ENCODE results near the gene ZNF17. TPM values are rescaled to one million over a fixed set of nuclear protein-coding genes. Genes with fewer than 3 reads are reported as not detected.
A peak's percentile ranks its signal among the peaks of the same experiment; 100 is the strongest.

The ZNF17 gene
- total RNA-seq, 2 experiments from 2014 or later = 4.2 to 5.0 TPM

DNA sequence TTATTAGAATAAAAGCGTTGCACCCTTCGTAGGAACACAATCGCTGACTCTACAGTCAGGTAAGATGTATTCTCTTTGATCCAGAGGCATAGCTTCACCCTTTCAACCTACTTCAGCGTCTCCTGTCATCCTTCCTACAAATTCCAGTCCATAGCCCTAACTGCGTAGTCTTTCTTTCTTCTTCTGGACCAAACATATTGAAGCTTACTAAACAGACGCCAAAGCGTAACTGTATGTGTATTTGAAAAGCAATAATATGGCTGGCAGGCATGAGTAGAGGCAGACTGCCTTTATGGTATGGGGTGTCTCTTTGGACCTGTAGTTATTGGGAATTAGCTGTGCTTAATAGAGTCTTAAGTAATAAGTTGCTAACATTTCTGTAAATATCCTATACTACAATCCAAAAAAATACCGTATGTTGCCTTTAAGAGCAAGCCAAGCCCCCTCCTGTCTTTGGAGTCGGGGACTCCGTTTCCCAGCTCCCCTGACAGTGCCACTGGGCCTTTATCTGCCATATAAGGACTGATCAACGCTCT, 21.7 kb upstream of the ZNF17 start:
- Mint-ChIP-seq H3K9me3 (peaks cover 12% of the 10 kb centered on the region), H3K27ac (peak overlapping the region; percentile 94), H3K4me3 (peak overlapping the region; percentile 96), H3K27me3 (no peaks in the 10 kb centered on the region), H3K36me3 (peaks cover 35% of the 10 kb centered on the region), H3K4me1 (ENCODE audit: low read depth) (peaks cover 25% of the 10 kb centered on the region)
- intact Hi-C loops (cut with micrococcal nuclease) = loop anchor here (1.0 kb wide), 7 partner anchors 22 to 190 kb away; partner anchors contain the start of genes TRAPPC2B, ZNF17, ZNF304 and ZNF460
- DNase-seq = no peak
- POLR2A ChIA-PET = interaction anchor here (1.5 kb wide), 1 partner anchor 21 kb away, joined by 3 read pairs; no protein-coding TSS in a partner anchor
- CTCF ChIA-PET = no interaction called here

DNA sequence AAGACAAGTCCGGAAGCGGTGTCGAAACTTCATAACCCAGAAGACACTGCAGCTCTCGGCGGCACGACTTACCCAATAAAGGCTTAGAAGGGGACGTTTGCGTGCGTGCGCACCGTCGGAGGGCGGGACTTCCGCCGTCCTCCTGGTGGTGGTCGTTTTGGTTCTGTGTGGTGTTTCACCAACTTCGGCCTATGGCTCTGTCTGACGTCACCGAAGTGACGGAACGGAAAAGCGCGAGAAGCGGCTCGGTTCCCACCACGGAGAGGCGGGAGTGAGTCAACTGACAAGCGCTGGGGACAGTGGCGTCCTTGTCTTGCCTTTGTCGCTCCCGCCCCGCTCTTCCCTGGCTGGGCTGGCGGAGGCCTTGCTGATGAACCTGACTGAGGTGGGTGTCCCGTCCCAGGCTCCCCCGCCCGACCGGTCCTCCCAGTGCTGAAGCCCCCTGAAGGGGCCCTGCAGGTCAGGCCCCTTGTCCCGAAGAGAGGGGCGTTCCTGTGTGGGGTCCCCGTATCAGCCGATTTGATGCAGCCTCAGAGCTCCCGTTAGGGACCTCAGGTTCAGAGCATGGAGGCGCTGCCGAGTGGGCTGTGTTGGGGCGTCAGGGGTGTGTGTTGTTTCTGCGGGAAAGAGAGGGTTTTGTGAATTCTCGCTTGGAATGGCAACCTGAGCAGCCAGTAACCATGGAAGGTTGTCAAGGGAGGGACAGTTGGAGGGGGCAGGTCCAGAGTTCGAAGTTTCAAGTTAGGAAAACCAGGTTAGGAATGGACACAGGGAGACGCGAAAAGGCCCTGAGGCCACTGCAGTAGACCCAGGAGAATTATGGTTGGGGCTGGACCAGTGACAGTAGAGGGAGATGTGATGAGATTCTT, 21.0 kb upstream of the ZNF17 start, which contains the start of gene ZNF548:
Gene ZNF548 (plus strand): TSS at position 125 of the 869 bp plus-strand sequence. CDS start 246 bp downstream, at position 371.
- H3K4me1 Mint-ChIP-seq (ENCODE audit: low read depth) = peaks cover 25% of the 10 kb centered on the region
- H3K27me3 Mint-ChIP-seq = no peaks in the 10 kb centered on the region
- peaks cover 17% of the 10 kb centered on the region for H3K9me3 Mint-ChIP-seq
- peak within 1 kb of the TSS; percentile 94 for H3K27ac Mint-ChIP-seq
- DNase-seq = peak; percentile 97
- ChIA-PET CTCF (no interaction called here), POLR2A (interaction anchor here (1.5 kb wide), 1 partner anchor 20 kb away, joined by 3 read pairs; no protein-coding TSS in a partner anchor)
- H3K4me3 Mint-ChIP-seq = peak within 1 kb of the TSS; percentile 96
- peaks cover 42% of the 10 kb centered on the region for H3K36me3 Mint-ChIP-seq
- intact Hi-C loops (cut with micrococcal nuclease) = loop anchor here (1.0 kb wide), 7 partner anchors 21 to 189 kb away; partner anchors contain the start of genes TRAPPC2B, ZNF17, ZNF304 and ZNF460

DNA sequence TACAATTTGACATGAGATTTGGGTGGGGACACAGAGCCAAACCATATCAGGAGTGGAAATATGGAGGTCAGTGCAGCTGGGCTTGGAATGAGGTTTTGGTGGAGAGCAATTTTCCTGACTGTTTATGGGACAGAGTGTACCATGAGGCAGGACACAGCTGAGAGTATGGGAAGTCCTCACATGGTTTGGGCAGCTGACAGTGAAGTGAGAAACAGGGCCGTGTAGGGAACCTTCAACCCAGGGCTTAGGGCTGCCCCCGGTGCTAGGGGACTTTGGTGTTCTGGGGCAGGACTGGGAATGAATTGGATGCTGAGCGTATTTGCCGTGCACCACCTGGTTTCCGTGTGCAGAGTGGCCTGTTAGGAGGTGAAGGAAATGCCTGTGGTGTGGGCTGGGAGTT, 15.3 kb upstream of the ZNF17 start:
- peaks cover 78% of the 10 kb centered on the region for H3K36me3 Mint-ChIP-seq
- H3K27ac Mint-ChIP-seq = no peak overlapping the region
- peaks cover 9% of the 10 kb centered on the region for H3K4me1 Mint-ChIP-seq (ENCODE audit: low read depth)
- H3K9me3 Mint-ChIP-seq = peaks cover 58% of the 10 kb centered on the region
- intact Hi-C loops (cut with micrococcal nuclease) = no loop called here
- ChIA-PET POLR2A (no interaction called here), CTCF (no interaction called here)
- H3K4me3 Mint-ChIP-seq = no peak overlapping the region
- DNase-seq = no peak
- no peaks in the 10 kb centered on the region for H3K27me3 Mint-ChIP-seq

DNA sequence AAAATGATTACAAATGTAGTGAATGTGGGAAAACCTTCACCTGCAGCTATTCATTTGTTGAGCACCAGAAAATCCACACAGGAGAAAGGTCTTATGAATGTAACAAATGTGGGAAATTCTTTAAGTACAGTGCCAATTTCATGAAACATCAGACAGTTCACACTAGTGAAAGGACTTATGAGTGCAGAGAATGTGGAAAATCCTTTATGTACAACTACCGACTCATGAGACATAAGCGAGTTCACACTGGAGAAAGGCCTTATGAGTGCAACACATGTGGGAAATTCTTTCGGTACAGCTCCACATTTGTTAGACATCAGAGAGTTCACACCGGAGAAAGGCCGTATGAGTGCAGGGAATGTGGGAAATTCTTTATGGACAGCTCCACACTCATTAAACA, 12.1 kb upstream of the ZNF17 start:
- Mint-ChIP-seq H3K27me3 (no peaks in the 10 kb centered on the region), H3K9me3 (peaks cover 77% of the 10 kb centered on the region), H3K4me3 (no peak overlapping the region), H3K27ac (no peak overlapping the region), H3K36me3 (peaks cover 68% of the 10 kb centered on the region), H3K4me1 (ENCODE audit: low read depth) (peaks cover 4% of the 10 kb centered on the region)
- intact Hi-C loops (cut with micrococcal nuclease) = no loop called here
- POLR2A ChIA-PET = no interaction called here
- DNase-seq = no peak
- CTCF ChIA-PET = no interaction called here

DNA sequence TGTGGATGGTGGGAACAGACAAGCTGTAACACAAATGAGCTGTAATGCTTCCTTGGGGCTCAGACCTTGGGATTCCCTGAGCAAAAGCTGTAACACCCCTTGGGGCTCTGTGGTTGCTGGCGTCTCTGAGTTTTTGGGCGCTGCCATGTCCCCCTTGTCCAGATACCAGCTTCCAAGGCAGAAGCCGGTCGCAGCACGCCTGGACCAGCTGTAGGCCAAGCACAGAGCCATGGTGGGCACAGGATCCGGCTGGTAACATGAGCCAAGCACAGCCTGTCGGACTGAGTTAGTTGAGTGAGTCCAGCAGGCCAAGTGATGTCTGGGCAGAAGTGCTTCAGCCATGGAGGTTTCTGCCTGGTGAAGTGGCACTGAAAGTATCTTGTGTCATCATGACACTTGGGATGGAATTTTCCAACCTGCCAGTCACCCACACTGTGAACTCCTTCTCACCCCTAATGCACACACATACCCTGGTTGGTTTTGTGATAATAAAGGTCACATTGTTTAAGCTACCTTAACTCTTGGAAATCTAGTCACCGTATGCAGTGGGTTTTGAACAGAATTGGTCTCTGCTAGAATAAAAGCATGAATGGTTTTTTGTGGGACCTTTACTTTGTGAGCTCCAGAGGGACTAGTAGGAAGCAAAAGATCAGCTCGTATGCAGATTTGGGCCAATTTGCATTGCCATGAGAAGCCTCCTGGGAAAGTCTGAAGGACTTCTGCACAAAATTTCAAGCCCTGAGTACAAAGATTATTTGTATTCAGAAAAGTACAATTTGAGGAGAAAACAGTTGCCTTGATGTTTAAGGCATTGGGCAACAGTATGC, 7.0 kb upstream of the ZNF17 start:
- H3K36me3 Mint-ChIP-seq = peaks cover 19% of the 10 kb centered on the region
- DNase-seq = no peak
- no peak overlapping the region for H3K4me3 Mint-ChIP-seq
- no peak overlapping the region for H3K27ac Mint-ChIP-seq
- H3K4me1 Mint-ChIP-seq (ENCODE audit: low read depth) = peaks cover 2% of the 10 kb centered on the region
- intact Hi-C loops (cut with micrococcal nuclease) = loop anchor here (10.0 kb wide), 1 partner anchor 299 kb away; no protein-coding TSS in a partner anchor
- POLR2A ChIA-PET = no interaction called here
- H3K27me3 Mint-ChIP-seq = no peaks in the 10 kb centered on the region
- peaks cover 33% of the 10 kb centered on the region for H3K9me3 Mint-ChIP-seq
- CTCF ChIA-PET = no interaction called here

DNA sequence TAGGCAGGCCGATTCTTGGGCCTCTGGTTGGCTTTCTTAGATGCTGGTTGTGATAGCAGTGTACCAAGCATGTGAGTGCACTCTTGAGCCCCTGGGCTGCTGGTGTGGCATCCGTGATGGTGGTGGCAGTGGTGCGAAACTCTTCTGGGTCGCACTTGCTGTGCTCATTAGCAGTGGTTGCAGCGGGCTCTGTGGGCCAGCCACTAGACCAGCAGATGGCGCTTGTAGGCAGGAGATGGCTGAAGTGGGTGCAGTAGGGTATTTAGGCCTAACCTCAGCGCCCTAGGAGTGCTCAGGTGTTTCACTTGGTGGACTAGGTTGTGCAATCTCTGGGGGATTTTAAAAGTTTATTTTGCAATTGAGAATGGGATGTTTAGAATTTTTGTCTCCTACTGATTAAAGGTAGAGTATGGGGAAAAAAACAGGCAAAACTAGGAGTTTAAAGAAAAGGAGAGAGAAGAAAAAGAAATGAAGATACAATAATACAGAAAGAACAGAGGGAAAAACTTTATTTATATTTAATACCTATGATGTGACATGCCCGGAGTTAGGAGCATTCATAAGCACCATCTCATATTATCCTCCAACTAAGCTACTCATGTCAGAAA, 4.3 kb upstream of the ZNF17 start:
- H3K27me3 Mint-ChIP-seq = no peaks in the 10 kb centered on the region
- no peak overlapping the region for H3K27ac Mint-ChIP-seq
- H3K4me1 Mint-ChIP-seq (ENCODE audit: low read depth) = peaks cover 8% of the 10 kb centered on the region
- H3K36me3 Mint-ChIP-seq = peaks cover 3% of the 10 kb centered on the region
- no peak overlapping the region for H3K4me3 Mint-ChIP-seq
- peaks cover 14% of the 10 kb centered on the region for H3K9me3 Mint-ChIP-seq
- intact Hi-C loops (cut with micrococcal nuclease) = loop anchor here (1.0 to 10.0 kb wide), 3 partner anchors 274 to 749 kb away; partner anchors contain the start of gene ZNF551
- DNase-seq = peak; percentile 84
- CTCF ChIA-PET = interaction anchor here (0.7 to 0.8 kb wide), 2 partner anchors 21 to 264 kb away, joined by 3 read pairs; no protein-coding TSS in a partner anchor
- POLR2A ChIA-PET = no interaction called here

DNA sequence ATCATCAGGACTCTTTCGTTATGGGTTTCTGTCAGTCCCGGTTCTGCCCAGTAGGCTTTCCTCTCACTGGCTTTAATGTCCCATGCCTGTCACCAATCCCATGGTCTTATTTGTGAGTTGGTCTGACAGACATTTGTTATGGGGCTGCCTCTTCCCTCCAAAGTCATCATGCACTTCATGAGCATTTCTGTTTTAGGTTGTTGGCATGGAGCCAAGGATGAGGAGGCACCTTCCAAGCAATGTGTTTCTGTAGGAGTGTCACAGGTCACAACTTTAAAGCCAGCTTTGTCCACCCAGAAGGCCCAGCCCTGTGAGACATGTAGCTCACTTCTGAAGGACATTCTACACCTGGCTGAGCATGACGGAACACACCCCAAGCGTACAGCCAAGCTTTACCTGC, 8.5 kb downstream of the ZNF17 start:
- Mint-ChIP-seq H3K36me3 (peaks cover 78% of the 10 kb centered on the region), H3K4me3 (no peak overlapping the region), H3K4me1 (ENCODE audit: low read depth) (no peaks in the 10 kb centered on the region), H3K9me3 (peaks cover 76% of the 10 kb centered on the region), H3K27me3 (no peaks in the 10 kb centered on the region), H3K27ac (no peak overlapping the region)
- intact Hi-C loops (cut with micrococcal nuclease) = no loop called here
- DNase-seq = no peak
- CTCF ChIA-PET = no interaction called here
- POLR2A ChIA-PET = no interaction called here

DNA sequence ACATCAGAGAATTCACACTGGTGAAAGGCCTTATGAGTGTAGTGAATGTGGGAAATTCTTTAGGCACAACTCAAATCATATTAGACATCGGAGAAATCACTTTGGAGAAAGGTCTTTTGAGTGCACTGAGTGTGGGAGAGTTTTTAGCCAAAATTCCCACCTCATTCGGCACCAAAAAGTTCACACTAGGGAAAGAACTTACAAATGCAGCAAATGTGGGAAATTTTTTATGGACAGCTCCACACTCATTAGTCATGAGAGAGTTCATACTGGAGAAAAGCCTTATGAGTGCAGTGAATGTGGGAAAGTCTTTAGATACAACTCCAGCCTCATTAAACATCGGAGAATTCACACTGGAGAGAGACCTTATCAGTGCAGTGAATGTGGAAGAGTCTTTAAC, 10.1 kb downstream of the ZNF17 start:
- H3K27me3 Mint-ChIP-seq = no peaks in the 10 kb centered on the region
- ChIA-PET CTCF (no interaction called here), POLR2A (no interaction called here)
- H3K36me3 Mint-ChIP-seq = peaks cover 65% of the 10 kb centered on the region
- H3K4me1 Mint-ChIP-seq (ENCODE audit: low read depth) = no peaks in the 10 kb centered on the region
- intact Hi-C loops (cut with micrococcal nuclease) = no loop called here
- H3K27ac Mint-ChIP-seq = no peak overlapping the region
- H3K9me3 Mint-ChIP-seq = peaks cover 74% of the 10 kb centered on the region
- no peak overlapping the region for H3K4me3 Mint-ChIP-seq
- no peak for DNase-seq

DNA sequence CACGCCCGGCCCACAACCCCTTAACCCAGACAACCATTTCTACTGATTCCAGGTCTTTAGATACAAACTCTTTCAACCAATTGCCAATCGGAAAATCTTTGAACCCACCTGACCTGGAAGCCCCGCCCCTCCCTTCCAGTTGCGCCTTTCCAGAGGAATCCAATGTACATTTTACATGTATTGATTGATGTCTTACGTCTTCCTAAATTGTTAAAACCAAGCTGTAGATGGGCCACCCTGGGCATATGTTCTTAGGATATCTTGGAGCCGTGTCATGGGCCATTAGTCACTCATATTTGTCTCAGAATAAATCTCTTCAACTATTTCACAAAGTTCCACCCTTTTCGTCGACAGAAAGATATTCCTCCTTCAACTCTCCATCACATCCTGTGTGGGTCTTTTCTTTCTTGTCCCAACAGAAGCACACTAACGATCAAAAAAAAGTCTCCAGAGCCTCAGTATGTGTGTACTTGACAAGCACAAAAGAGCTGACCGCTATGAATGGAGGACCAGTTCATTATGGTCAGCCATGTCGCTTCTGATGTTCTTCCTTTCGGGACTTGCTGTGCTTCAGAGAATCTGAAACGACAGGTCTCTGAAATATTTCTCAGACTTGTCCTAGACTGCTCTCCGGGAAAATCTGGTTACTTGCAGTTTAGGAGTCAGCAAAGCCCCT, 23.6 kb downstream of the ZNF17 start:
- ChIA-PET CTCF (no interaction called here), POLR2A (interaction anchor here (1.0 to 1.1 kb wide), 2 partner anchors 23 to 243 kb away, joined by 3 read pairs; partner anchors contain the start of gene ZNF264)
- H3K9me3 Mint-ChIP-seq = peaks cover 17% of the 10 kb centered on the region
- intact Hi-C loops (cut with micrococcal nuclease) = loop anchor here (1.0 to 5.0 kb wide), 6 partner anchors 23 to 1122 kb away; partner anchors contain the start of genes ZNF17, ZNF548, ZNF549 and ZNF772
- H3K27me3 Mint-ChIP-seq = no peaks in the 10 kb centered on the region
- DNase-seq = no peak
- H3K4me3 Mint-ChIP-seq = peak overlapping the region; percentile 93
- H3K27ac Mint-ChIP-seq = peak overlapping the region; percentile 85
- H3K36me3 Mint-ChIP-seq = peaks cover 32% of the 10 kb centered on the region
- peaks cover 24% of the 10 kb centered on the region for H3K4me1 Mint-ChIP-seq (ENCODE audit: low read depth)

DNA sequence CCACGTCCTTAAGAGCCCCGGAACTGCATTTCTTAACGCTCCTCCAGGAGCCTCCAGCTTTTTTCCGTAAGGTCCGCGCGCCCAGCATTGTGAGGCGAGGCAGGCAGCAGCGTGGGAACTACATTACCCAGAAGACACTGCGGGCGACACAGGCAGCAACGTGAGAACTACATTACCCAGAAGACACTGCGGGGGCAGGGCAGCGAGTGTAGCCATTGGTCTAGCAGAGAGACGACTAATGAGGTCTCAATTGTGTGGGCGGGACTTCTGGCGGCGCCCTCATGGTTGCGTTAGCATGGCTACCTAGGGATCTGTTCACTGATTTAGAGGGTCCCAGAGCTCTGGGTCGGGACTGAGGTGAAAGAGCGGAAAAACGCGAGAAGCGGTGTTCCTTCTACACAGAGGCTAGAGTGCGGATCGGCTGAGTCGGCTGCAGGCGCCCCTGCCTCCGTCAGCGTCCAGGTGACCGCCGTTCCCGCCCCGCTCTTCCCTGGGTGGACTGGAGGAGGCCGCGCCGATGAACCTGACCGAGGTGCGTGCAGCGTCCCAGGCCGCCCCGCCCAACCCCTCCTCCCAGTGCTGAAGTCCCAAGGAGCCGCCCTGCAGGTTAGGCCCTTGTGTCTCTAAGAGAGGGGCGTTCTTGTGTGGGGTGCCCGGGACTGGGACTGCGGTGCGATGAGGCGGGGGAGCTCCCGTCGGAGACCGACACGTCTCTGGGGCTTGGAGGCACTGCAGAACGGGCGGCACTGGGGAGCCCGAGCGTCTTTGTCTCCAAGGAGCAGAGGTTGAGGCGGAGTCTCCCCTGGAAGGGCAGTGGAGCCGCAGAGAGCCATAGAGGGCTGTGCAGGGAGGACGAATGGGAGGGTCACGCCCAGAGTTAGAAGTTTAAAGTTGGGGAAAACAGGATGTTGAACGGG, 24.4 kb downstream of the ZNF17 start, which contains the start of gene ZNF749:
Gene ZNF749 (plus strand): TSS at position 264 of the 917 bp plus-strand sequence. CDS start 254 bp downstream, at position 518.
- H3K27ac Mint-ChIP-seq = peak within 1 kb of the TSS; percentile 85
- ChIA-PET CTCF (no interaction called here), POLR2A (interaction anchor here (0.5 to 1.1 kb wide), 3 partner anchors 24 to 244 kb away, joined by 3 read pairs; partner anchors contain the start of gene ZNF264)
- no peaks in the 10 kb centered on the region for H3K27me3 Mint-ChIP-seq
- peaks cover 24% of the 10 kb centered on the region for H3K4me1 Mint-ChIP-seq (ENCODE audit: low read depth)
- H3K4me3 Mint-ChIP-seq = peak within 1 kb of the TSS; percentile 93
- DNase-seq = peak; percentile 97
- H3K9me3 Mint-ChIP-seq = peaks cover 25% of the 10 kb centered on the region
- peaks cover 40% of the 10 kb centered on the region for H3K36me3 Mint-ChIP-seq
- intact Hi-C loops (cut with micrococcal nuclease) = loop anchor here (1.0 to 5.0 kb wide), 6 partner anchors 24 to 1123 kb away; partner anchors contain the start of genes ZNF17, ZNF548, ZNF549 and ZNF772

Data from activated CD4-positive, alpha-beta memory T cell treated with anti-CD3 and anti-CD28 coated beads for 36 hours (primary cell).